Esophagus muscularis mucosa (tissue), 4 donors: Measurements from ENCODE around the gene SLC25A39.

Experiments used
- CTCF ChIP-seq, 3 experiments: fragments of 200-600 bp in 2 of 3; fragments of 450-650 bp in 1 of 3; sonication (generic) in 2 of 3; IDR thresholded peaks; one replicate each; pipeline ENCODE4 v1.5.1; 2017 to 2019; ENCODE audit warnings: antibody characterized with exemption in 3 of 3, mild to moderate bottlenecking in 2 of 3, moderate library complexity in 1 of 3
- EP300 ChIP-seq: sonication (generic); formaldehyde crosslinking; IDR thresholded peaks from one replicate; pipeline ENCODE4 v1.6.1; 2017; ENCODE audit warnings: antibody characterized with exemption
- POLR2A ChIP-seq: fragments of 450-650 bp; IDR thresholded peaks from one replicate; pipeline ENCODE4 v1.6.1; 2017; ENCODE audit warnings: antibody characterized with exemption, moderate library complexity, mild to moderate bottlenecking, low read depth

GRCh38 chr17:44350733-44351226 is 26.2 kb upstream of the SLC25A39 start:
- TF ChIP-seq CTCF (IDR thresholded peaks at IDR 0.05) (peak; percentile 46 to 72 (median 50)), EP300 (no peak), POLR2A (no peak)
